SHP77 treated with DMSO at 0.1 percent for 48 hours (cell line): ENCODE results near the gene GTF3C6.
"Not testable (repeated sequence)": the region's sequence is repeated elsewhere in the genome, so short reads cannot be mapped to it uniquely, and the experiment has no call there.

Experiments
- DNase-seq: peaks from one replicate; lab custom pipeline; 2025; lab: John Stamatoyannopoulos, UW

Gene GTF3C6

GRCh38 chr6:110979565-110980101 lies 21.1 kb downstream of the GTF3C6 start:
- no peak for DNase-seq

- DNase-seq = no peak
Observed at GRCh38 chr6:110980227-110980626, 21.7 kb downstream of the GTF3C6 start.

- no peak for DNase-seq
Observed at GRCh38 chr6:110980648-110981047, 22.1 kb downstream of the GTF3C6 start.

- no peak for DNase-seq
Observed at GRCh38 chr6:110981202-110981600, 22.7 kb downstream of the GTF3C6 start.

- DNase-seq = no peak
Observed at GRCh38 chr6:110990840-110991576, 32.5 kb downstream of the GTF3C6 start.

- DNase-seq = no peak
Observed at GRCh38 chr6:110996691-110997090, 38.2 kb downstream of the GTF3C6 start.

- no peak for DNase-seq
Observed at GRCh38 chr6:110999634-111000270, 41.2 kb downstream of the GTF3C6 start.

GRCh38 chr6:111002350-111002749 lies 43.8 kb downstream of the GTF3C6 start:
- DNase-seq = no peak

- peak; percentile 26 for DNase-seq
Observed at GRCh38 chr6:111011360-111012142, 53.0 kb downstream of the GTF3C6 start.

GRCh38 chr6:111012143-111012452 lies 53.6 kb downstream of the GTF3C6 start:
- no peak for DNase-seq

GRCh38 chr6:111012520-111012919 lies 54.0 kb downstream of the GTF3C6 start:
- not testable (repeated sequence) for DNase-seq

- no peak for DNase-seq
Observed at GRCh38 chr6:111013144-111013915, 54.8 kb downstream of the GTF3C6 start.

- no peak for DNase-seq
Observed at GRCh38 chr6:111015389-111016124, 57.1 kb downstream of the GTF3C6 start.

- not testable (repeated sequence) for DNase-seq
Observed at GRCh38 chr6:111017241-111017640, 58.7 kb downstream of the GTF3C6 start.
